Adipose tissue (tissue), 3 donors: ENCODE data around the gene HTRA3. TPM values are rescaled to one million over a fixed set of nuclear protein-coding genes. Genes with fewer than 3 reads are reported as not detected.

Experiments
- H3K27ac ChIP-seq: one replicate; pipeline ENCODE4 v1.5.1; 2013; ENCODE audit warnings: low read depth, low read length
- whole genome bisulfite sequencing, 3 donors: extraction: QIAGEN DNeasy Blood & Tissue Kit; methylation state at CpG; one replicate each; pipeline ENCODE4 v1.1.7; 2013; 5-methylcytosine and 5-hydroxymethylcytosine counted together
- polyA plus RNA-seq, 3 donors: library from polyadenylated mRNA; stranded (reverse); fragments of 200-250 nt; gene quantifications; one replicate each; pipeline ENCODE4 v1.2.3, GENCODE V29; 2013
- donor health status: healthy with polysubstance abuse.
- donor health status: Bipolar disorder and iron deficiency.
- donor health status: healthy.

Gene HTRA3
- 10 to 100 TPM in 2 of 3 donors, 1 to 10 TPM in 1; 5.8 to 56.3 (median 41.8) TPM for polyA plus RNA-seq

DNA sequence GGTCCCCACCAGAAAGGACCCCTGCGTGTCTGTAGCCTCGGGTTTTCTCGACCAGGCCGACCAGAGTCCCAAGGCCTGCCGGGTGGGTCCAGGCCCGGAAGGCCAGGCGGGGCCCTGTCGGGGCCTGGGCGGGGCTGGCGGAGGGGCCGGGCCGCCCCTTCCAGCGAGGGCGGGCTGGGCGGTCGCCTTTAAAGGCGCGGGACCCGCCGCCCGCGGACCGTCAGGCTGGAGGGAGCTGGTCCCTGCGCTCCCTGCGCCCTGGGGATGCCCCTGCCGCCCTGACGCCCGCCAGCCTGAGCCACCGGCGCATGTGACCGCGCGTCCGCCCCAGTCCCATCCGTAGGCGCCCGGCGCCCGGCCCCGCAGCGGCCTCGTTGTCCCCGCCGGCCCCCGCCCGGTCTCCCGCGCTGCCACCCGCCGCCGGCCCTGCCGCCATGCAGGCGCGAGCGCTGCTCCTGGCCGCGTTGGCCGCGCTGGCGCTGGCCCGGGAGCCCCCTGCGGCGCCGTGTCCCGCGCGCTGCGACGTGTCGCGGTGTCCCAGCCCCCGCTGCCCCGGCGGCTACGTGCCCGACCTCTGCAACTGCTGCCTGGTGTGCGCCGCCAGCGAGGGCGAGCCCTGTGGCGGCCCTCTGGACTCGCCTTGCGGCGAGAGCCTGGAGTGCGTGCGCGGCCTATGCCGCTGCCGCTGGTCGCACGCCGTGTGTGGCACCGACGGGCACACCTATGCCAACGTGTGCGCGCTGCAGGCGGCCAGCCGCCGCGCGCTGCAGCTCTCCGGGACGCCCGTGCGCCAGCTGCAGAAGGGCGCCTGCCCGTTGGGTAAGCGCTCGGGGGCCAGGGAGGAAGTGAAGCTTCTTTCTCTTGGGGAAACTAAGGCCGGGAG lies at the start of gene HTRA3:
Gene HTRA3, plus strand, starts transcription at position 220 of the 883 bp plus-strand sequence. Its CDS starts 215 bp downstream, at position 435.
- H3K27ac ChIP-seq, result no peak within 1 kb of the TSS
- 1 to 2% (median 2%) methylated on average over 91 to 110 of the region's 111 CpGs for WGBS, 3 donors

DNA sequence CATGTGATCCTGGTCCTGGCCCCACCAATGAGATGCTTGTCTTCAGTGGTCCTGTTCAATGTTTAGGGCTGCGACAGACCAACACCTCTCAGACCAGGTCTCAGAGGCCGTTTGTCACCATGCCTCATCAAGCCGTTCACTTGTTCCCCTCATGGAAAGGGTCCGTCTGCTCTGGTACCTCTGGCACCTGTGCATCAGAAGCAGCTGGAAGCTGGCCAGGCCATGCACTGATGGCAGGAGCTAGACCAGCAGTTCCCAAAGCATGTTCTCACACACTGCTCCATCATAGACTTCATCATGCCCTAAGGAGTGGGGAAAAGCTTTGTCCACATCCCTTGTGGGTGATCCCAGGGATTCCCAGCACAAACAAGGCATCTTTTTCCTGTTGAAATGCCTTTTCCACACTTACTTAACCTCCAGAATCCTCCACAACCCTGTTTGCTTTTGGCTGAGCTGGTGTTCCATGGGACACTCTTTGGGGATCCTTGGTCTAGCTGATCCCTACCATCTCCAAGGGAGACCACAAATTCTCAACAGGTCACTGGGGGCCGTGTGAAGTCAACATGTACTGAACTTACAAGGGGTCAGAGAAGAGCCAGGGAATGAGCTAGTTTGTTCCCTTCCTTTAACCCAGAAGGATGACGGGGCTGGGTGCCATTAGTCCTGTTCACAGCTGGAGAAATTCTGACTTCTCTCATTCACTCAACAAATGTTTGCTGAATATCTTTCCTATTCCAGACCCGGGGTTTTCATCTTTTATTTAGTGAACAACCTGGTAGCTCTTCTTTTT lies 48.7 kb upstream of the HTRA3 start:
- WGBS, 3 donors, result 83 to 91% (median 86%) methylated on average over 7 of the region's 7 CpGs
- no peak overlapping the region for H3K27ac ChIP-seq

DNA sequence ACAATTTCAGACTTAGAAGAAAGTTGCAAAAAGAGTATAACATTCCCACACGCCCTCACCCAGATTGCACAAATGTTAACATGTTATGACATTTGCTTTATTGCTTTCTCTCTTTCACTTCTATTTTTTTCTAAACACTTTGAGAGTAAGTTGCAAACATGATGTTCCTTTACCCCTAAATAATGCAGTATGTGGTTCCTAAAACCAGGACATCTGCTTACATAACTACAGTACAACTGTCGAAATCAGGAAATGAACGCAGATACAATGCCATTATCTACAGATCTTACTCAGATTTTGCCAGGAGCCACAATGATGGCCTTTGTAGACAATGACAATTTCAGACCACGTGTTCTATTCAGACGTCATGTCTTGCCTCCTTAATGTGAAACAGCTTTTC lies 48.1 kb upstream of the HTRA3 start:
- WGBS, 3 donors, result 34 to 80% (median 37%) methylated on average over 5 of the region's 5 CpGs

DNA sequence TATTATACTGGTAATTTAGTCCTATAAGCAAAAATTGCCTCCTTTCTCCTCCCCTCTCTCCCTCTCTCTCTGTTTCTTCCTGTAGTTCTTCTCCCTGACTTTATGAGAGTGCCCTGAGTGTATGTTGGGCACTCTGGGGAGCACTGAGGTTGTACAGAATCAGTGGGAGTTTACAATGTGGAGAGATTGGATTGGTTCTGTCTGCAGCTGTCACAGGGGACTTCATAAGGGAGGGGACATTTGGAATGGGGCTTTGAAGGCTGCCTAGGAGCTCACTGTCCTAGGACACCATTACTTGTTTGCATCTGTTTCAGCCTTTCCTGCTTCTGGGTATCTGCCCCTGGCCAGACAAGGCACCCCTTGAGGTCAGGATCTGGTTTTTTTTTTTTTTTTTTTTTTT lies 47.6 kb upstream of the HTRA3 start:
- no peak overlapping the region for H3K27ac ChIP-seq

More for the DNA sequence above, 48.1 kb upstream of the HTRA3 start:
- H3K27ac ChIP-seq, result no peak overlapping the region

DNA sequence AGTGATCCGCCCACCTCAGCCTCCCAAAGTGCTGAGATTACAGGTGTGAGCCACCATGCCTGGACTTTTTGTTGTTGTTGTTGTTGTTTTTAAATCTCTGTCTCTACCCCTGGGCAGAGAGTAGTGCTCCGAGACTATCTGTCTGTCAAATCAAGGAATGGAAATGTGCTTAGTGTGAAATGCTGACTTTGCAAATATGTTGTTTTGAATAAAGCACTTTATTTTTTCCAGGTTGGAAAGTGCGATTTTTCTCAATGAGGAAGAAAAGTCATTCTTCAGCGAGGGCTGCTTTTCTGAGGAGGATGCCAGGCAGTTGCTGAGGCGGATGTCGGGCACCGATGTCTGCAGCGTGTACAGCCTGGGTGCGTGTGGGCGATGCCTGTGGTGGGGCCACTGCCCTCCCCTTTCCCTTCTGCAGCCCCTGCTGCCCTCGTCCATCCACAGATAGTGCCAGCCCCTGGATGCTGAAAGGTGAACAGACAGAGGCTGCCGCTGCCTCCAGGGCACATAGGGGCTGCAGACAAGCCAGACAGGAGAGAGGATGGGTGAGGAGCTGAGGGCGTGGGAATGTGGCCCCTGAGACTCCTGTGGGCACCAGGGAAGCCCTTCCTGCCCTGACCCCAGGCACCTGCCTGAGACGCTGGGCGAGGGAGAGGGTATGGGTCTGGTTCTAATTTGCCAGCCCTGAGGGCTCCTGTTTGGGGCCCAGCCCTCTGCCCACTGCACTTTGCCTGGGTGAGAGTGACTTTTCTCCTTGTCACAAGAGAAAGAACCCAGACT lies 46.8 kb upstream of the HTRA3 start:
- 94 to 96% (median 95%) methylated on average over 15 of the region's 15 CpGs for WGBS, 3 donors
- H3K27ac ChIP-seq, result no peak overlapping the region

DNA sequence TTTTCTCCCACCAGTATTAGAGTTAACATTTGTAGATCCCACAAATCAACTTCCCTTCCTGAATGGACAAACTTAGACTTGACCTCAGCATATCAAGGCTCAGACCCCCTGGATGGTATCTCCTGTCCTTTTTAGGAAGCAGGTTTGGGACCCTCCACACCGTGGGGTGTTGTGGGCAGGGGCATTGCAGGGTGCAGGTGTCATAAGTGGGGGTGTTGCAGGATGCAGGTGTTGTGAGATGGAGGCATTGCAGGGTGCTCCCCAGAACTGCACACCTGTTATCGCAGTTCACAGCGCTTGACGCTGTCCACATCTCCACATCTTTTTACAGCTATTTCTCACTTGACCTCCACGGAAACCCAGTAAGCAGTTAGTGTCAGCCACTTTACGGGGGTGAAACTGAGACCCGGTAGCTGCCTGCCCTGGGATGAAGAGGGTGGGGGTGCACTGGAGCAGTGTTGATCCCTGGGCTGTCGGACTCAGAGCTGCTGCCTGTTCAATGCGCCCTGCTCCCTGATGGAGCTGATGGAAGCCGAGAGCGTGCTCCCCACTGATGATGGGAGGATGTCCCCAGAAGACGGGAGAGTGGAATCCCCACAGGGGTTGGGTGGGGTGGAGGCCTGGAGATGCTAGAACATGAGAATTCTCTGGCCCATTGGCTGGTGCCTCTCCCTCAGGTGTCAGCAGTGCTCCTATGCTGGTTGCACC lies 45.1 kb upstream of the HTRA3 start:
- WGBS, 3 donors, result 76 to 92% (median 78%) methylated on average over 12 of the region's 12 CpGs
- no peak overlapping the region for H3K27ac ChIP-seq

DNA sequence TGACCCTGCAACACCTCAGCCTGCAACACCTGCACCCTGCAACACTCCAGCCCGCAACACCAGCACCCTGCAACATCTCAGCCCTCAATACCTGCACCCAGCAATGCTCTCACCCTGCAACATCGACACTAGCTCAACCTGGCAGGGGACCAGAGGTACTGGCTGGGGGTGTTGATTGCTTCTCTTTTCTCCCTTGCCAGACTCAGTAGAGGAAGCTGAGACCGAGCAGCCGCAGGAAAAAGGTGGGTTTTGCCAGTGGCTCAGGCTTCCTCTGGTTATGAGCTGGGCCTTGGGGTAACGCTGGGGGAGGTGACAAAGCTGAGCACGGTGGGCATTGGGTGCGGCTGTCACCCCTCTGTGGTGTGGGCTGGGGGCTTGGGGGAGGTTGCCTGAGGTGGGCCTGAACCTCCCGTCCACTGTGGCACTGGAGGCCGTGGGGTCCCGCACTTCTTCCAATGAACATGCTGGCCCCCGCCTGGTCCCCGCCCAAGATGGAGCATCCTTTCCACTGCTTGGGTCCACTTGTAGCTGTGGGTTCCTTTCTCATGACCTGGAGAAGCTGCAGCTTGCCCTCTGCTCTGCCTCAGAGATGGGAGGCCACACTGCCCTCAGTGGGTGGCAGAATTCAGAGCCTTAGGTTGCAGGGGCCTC lies 44.5 kb upstream of the HTRA3 start:
- no peak overlapping the region for H3K27ac ChIP-seq
- WGBS, 3 donors, result 50 to 71% (median 59%) methylated on average over 11 to 12 of the region's 12 CpGs

DNA sequence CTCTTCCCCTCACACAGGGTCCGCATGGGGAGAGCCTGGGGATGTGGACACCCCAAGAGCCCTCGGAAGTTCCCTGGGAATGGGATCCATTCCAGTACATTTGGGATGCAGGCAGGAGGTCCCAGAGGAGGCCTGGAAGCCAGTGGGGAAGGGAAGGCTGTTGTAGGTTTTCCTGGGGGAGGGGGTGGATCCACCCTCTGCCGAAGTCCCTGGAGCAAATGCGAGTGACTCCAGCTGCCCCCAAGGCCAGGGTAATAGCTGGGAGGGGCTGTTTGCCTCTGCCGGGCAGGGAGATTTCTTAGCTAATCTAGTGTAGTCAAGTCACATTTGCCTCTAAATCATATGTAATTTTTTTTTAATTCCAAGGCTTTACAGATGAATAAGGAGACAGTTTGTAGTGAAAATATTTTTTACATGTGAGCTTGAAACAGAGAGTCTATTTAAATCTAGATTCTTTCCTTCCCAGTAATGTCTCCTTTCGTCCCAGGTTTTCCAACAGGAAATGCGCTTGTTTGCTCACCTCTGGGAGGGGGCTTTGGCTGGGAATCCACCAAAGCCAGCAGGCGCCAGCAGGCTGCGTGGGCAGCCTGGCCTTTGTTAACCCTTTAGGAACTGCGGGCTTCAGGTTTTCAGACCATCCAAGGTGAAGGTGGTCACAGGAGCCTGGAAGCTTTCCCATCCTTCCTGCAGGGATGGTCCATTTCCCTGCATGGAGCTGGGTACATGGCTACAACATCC lies 43.7 kb upstream of the HTRA3 start:
- WGBS, 3 donors, result 25 to 59% (median 59%) methylated on average over 10 of the region's 10 CpGs
- H3K27ac ChIP-seq, result no peak overlapping the region

DNA sequence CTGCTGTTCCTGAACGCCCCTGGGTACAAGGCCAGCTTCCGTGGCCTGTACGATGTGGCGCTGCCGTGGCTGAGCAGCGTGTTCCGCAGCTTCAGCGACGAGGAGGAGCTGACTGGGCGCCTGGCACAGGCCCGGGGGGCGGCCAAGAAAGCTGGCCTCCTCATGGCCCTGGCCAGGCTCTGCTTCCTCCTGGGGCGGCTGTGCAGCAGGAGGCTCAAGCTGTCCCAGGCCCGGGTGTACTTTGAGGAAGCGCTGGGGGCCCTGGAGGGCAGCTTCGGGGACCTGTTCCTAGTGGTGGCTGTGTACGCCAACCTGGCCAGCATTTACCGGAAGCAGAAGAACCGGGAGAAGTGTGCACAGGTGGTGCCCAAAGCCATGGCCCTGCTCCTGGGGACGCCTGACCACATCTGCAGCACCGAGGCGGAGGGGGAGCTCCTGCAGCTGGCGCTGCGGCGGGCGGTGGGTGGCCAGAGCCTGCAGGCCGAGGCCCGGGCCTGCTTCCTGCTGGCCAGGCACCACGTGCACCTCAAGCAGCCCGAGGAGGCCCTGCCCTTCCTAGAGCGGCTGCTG lies 42.3 kb upstream of the HTRA3 start:
- H3K27ac ChIP-seq, result no peak overlapping the region
- WGBS, 3 donors, result 59 to 82% (median 65%) methylated on average over 28 to 31 of the region's 31 CpGs

DNA sequence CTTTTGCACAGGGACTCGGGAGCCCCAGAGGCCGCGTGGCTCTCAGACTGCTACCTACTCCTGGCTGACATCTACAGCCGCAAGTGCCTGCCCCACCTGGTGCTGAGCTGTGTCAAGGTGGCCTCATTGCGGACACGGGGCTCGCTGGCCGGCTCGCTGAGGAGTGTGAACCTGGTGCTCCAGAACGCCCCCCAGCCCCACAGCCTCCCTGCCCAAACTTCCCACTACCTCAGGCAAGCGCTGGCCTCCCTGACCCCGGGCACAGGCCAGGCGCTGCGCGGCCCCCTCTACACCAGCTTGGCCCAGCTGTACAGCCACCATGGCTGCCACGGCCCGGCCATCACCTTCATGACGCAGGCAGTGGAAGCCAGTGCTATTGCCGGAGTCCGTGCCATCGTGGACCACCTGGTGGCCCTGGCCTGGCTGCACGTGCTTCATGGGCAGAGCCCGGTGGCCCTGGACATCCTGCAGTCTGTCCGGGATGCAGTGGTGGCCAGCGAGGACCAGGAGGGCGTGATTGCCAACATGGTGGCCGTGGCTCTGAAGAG lies 41.7 kb upstream of the HTRA3 start:
- 87 to 96% (median 92%) methylated on average over 24 to 27 of the region's 27 CpGs for WGBS, 3 donors
- no peak overlapping the region for H3K27ac ChIP-seq

DNA sequence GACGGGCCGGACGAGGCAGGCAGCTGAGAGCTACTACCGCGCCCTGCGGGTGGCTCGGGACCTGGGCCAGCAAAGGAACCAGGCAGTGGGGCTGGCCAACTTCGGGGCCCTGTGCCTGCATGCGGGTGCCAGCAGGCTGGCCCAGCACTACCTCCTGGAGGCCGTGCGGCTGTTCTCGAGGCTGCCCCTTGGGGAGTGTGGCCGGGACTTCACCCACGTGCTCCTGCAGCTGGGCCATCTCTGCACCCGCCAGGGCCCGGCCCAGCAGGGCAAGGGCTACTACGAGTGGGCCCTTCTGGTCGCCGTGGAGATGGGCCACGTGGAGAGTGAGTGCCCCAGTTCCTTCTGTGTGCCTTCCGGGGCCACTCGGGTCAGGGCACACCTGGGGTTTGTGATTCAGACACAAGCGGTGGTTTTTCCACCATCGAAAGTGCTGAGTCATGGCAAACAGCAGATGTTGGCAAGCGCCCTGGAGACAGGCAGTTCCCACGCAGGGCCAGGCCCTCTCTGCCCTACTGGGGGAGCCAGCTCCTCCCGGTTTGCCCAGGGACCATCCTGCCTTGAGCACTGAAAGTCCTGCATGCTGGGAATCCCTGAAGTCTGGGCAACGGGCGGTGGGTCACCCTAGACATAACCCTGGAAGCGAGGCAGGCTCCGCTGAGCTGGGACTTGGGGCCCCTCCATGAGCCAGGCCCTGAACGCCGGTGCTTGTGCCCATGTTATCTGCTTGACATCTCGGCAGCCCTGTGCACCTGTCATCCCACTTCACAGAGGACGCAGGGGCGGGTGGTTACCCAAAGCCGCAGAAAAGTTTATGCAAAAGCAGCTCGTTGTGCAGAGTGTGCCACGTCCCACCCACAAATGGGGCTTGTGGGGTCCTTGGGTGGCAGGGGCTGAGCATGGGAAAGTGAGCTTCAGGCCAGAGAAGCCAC lies 41.0 kb upstream of the HTRA3 start:
- H3K27ac ChIP-seq, result no peak overlapping the region
- 36 to 56% (median 44%) methylated on average over 38 to 39 of the region's 39 CpGs for WGBS, 3 donors

DNA sequence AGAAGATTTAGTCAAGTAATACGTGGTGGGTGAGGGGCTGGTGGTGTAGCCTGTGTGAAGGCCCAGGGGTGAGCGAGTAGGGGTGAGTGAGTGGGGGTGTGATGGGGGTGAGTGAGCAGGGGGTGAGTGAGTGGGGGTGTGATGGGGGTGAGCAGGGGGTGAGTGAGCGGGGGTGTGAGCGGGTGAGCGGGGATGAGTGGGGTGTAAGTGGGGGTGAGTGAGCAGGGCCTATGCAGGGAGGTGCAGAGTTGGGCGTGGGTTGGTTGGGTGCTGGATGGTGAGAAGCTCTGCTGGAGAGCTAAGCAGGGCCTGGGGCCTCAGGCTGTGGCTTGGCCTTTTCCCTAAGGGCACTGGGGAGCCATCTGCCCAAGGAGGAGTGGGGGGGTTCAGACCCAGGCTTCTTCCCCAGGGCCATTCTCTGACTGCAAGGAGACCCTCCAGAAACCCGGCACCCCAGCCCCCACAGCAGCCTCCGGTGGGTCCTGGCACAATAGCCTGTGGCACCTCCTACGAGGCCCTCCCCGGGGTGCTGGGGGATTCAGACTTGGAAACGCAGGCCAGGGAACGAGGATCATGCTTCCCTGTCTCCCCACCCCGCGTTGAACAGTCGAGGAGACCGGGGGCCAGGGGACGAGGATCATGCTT lies 40.1 kb upstream of the HTRA3 start:
- 91 to 93% (median 92%) methylated on average over 12 to 17 of the region's 17 CpGs for WGBS, 3 donors
- H3K27ac ChIP-seq, result no peak overlapping the region

DNA sequence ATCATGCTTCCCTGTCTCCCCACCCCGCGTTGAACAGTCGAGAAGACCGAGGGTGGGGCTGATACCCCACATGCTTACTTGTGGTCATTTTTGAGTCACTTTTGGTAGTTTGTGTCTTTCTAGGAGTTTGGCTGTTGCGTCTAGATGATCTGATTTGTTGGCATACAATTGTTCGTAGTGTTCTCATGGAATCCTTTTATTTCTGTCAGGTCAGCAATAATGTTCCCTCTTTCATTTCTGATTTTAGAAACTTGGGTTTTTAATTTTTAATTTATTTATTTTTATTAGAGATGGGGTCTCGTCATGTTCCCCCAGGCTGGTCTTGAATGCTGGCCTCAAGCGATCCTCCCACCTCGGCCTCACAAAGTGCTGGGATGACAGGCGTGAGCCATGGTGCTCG lies 39.5 kb upstream of the HTRA3 start:
- 95 to 98% (median 97%) methylated on average over 11 of the region's 11 CpGs for WGBS, 3 donors
- H3K27ac ChIP-seq, result no peak overlapping the region

DNA sequence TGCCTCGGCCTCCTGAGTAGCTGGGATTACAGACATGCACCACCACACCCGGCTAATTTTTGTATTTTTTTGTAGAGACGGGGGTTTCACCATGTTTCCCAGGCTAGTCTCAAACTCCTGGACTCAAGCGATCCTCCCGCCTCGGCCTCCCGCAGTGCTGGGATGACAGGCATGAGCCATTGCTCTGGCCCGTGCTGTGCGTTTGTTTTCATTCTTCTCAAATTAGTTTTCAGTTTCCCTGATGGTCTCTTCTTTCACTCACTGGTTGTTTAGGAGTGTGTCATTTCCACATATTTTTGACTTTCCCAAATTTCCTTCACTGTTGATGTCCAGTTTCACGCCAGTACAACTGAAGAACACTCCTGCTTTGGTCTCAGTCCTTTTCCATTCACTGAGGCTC lies 38.7 kb upstream of the HTRA3 start:
- 95 to 98% (median 96%) methylated on average over 10 of the region's 10 CpGs for WGBS, 3 donors

DNA sequence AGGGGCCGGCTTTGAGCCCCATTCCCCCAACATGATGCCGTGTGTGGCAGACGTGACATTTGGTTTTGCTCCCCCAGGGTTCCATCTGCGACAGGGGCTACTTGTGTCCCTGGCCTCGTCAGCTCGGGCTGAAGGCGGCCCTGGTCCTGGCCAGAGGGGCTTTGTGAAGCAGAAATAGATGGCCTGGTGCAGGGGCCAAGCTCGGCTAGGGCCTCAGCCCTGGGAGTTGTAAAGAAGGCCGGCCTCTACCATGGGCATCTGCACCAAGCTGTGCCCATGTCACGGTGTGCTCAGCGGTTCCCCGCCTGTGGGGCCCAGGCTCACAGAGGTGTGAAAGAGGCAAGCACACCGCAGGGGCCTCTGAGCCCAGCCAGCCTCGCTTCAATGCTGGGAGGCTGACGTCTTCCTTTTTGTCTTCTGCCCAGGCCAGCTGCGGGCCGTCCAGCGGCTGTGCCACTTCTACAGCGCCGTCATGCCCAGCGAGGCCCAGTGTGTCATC lies 38.0 kb upstream of the HTRA3 start:
- no peak overlapping the region for H3K27ac ChIP-seq
- 93 to 95% (median 94%) methylated on average over 21 of the region's 21 CpGs for WGBS, 3 donors

More for the DNA sequence above, 38.7 kb upstream of the HTRA3 start:
- no peak overlapping the region for H3K27ac ChIP-seq
